Measurements from ENCODE around the gene VASP. TPM values are rescaled to one million over a fixed set of nuclear protein-coding genes. Genes with fewer than 3 reads are reported as not detected.

The VASP gene
- total RNA-seq, 1 donor from 2014 or later, result 59.0 TPM

GRCh38 chr19:45564131-45564780 lies 57.0 kb downstream of the VASP start:
- TF ChIP-seq CTCF (IDR thresholded peaks at IDR 0.05; ENCODE audit: insufficient read depth, low read length, severe bottlenecking), result no peak
- FAIRE-seq (no peak), DNase-seq (ENCODE audit: low read depth) (no peak)
- no peaks in the 10 kb centered on the region for H3K27me3 ChIP-seq (ENCODE audit: control insufficient read depth, insufficient read depth, low read length)
- H3K4me3 ChIP-seq (ENCODE audit: low read depth, low read length), result no peak overlapping the region
- H3K36me3 ChIP-seq (ENCODE audit: control insufficient read depth, insufficient read depth, low read length), result no peaks in the 10 kb centered on the region

GRCh38 chr19:45567609-45568008 lies 60.3 kb downstream of the VASP start:
- no peaks in the 10 kb centered on the region for H3K27me3 ChIP-seq (ENCODE audit: control insufficient read depth, insufficient read depth, low read length)
- no peak for FAIRE-seq
- no peak for TF ChIP-seq CTCF (IDR thresholded peaks at IDR 0.05; ENCODE audit: insufficient read depth, low read length, severe bottlenecking)
- no peak overlapping the region for H3K4me3 ChIP-seq (ENCODE audit: low read depth, low read length)
- no peaks in the 10 kb centered on the region for H3K36me3 ChIP-seq (ENCODE audit: control insufficient read depth, insufficient read depth, low read length)
- DNase-seq (ENCODE audit: low read depth), result no peak

GRCh38 chr19:45568732-45569131 lies 61.5 kb downstream of the VASP start:
- FAIRE-seq, result no peak
- TF ChIP-seq CTCF (IDR thresholded peaks at IDR 0.05; ENCODE audit: insufficient read depth, low read length, severe bottlenecking), result no peak
- Histone ChIP-seq H3K27me3 (ENCODE audit: control insufficient read depth, insufficient read depth, low read length) (no peaks in the 10 kb centered on the region), H3K36me3 (ENCODE audit: control insufficient read depth, insufficient read depth, low read length) (no peaks in the 10 kb centered on the region), H3K4me3 (ENCODE audit: low read depth, low read length) (no peak overlapping the region)
- DNase-seq (ENCODE audit: low read depth), result peak; percentile 97

GRCh38 chr19:45569619-45570421 lies 62.5 kb downstream of the VASP start:
- TF ChIP-seq CTCF (IDR thresholded peaks at IDR 0.05; ENCODE audit: insufficient read depth, low read length, severe bottlenecking), result peak; percentile 80
- FAIRE-seq (peak; percentile 13), DNase-seq (ENCODE audit: low read depth) (no peak)
- Histone ChIP-seq H3K4me3 (ENCODE audit: low read depth, low read length) (no peak overlapping the region), H3K36me3 (ENCODE audit: control insufficient read depth, insufficient read depth, low read length) (no peaks in the 10 kb centered on the region), H3K27me3 (ENCODE audit: control insufficient read depth, insufficient read depth, low read length) (no peaks in the 10 kb centered on the region)

GRCh38 chr19:45571457-45572220 lies 64.4 kb downstream of the VASP start:
- DNase-seq (ENCODE audit: low read depth) (no peak), FAIRE-seq (no peak)
- no peak for TF ChIP-seq CTCF (IDR thresholded peaks at IDR 0.05; ENCODE audit: insufficient read depth, low read length, severe bottlenecking)
- no peaks in the 10 kb centered on the region for H3K27me3 ChIP-seq (ENCODE audit: control insufficient read depth, insufficient read depth, low read length)
- H3K36me3 ChIP-seq (ENCODE audit: control insufficient read depth, insufficient read depth, low read length), result no peaks in the 10 kb centered on the region
- H3K4me3 ChIP-seq (ENCODE audit: low read depth, low read length), result no peak overlapping the region

All from bronchial epithelial cell (primary cell).